Measurements from ENCODE around the gene SENP6. TPM values are rescaled to one million over a fixed set of nuclear protein-coding genes. Genes with fewer than 3 reads are reported as not detected.
"Not testable (repeated sequence)": the region's sequence is repeated elsewhere in the genome, so short reads cannot be mapped to it uniquely, and the experiment has no call there.

SENP6 gene
- total RNA-seq, 1 experiment from 2014 or later, result 37.3 TPM

DNA sequence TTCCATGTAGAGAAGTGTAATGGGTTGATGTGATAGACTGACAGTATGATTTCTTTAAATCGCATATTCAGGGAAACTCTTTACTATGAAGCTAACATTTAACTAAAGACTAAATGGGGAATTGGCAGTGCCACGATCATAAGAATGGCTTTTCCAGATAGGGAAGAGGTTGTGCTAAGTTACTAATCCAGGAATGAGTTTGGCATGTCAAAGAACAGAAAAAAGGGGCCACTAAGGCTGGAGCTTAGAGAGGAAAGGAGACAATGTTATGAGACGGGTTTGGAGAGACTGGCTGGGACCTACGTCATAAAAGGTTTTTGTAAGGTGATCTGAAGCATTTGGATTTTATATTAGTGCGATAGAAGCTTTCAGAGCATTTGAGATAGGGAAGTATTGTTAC lies 40.6 kb downstream of the SENP6 start:
- DNase-seq (ENCODE audit: low read depth), result no peak

DNA sequence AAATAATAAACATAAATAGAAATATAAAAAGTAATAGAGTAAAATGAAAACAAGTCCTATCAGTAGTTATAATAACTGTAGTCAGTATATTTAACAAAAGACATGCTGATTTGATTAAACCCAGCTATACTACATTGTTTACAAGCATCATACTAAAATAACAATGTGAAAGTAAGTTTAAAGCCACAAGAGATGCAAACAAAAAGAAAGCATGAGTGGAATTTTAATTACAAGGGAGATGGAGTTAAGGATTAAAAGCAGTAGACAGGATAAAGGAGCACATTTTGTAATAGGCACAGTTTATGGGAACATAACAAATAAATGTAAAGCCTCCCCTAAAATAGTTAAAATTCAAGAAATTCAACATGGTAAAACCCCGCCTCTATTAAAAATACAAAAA lies 41.5 kb downstream of the SENP6 start:
- DNase-seq (ENCODE audit: low read depth), result no peak

DNA sequence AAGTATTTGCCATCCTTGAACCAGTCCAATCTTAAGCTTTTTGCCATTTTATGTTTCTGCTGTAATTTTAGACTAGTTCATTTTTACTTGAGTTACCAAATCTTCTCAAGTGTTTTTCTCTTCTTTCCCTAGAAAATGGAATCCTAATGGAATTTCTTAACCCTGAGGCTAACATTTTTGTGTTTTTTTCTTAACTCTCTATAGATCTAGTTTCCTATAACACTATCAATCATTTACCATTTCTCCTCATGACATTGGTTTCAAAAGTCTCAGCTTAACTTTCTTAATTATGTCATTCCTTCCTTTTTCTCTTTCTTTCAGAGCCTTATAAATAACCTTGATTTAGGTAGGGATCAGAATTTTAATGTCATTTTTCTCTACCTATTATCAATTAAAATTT lies 54.8 kb downstream of the SENP6 start:
- DNase-seq (ENCODE audit: low read depth), result no peak

DNA sequence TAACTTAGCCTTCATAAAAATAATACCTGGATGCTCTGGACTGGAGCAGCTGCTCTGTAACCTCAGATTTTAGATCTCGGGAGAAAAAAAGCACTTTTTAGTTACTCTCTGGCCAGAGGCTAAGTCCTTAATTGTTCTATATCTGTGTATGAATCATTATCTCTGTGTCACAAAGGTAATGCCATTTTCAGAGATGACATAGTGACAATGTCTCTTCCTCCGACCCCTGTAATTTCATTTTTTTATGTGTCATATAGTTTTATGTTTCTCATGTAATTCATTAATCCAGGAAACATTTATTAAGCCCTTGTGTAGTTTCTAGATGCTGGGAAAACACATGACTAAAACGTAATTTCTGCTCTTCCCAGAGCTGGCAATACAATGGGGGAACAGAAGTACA lies 55.6 kb downstream of the SENP6 start:
- no peak for DNase-seq (ENCODE audit: low read depth)

DNA sequence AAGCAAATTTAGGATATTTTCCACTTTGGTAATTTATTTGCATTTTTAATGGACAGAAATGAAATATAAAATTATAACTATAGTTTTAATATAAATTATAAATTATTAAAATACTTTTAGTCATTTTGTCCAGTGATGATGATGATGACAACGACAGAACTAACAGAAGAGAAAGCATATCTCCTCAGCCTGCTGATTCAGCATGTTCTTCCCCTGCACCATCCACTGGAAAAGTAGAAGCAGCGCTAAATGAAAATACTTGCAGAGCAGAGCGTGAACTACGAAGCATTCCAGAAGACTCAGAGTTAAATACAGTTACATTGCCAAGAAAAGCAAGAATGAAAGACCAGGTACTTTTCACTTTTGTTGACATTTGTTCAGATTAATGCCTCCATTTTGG lies 64.9 kb downstream of the SENP6 start:
- no peak for DNase-seq (ENCODE audit: low read depth)

DNA sequence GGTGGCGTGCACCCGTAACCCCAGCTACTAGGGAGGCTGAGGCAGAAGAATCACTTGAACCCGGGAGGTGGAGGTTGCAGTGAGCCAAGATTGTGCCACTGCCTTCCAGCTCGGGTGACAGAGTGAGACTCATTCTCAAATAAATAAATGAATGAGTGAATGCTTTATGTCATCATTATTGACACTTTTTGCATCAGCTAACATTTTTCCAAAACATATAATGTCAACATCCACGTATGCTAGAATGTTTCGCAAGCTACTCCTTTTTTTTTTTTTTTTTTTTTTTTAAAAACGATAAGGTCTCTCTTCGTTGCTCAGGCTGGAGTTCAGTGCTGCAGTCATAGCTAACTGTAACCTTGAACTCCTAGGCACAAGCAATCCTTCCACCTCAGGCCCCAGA lies 72.2 kb downstream of the SENP6 start:
- no peak for DNase-seq (ENCODE audit: low read depth)

DNA sequence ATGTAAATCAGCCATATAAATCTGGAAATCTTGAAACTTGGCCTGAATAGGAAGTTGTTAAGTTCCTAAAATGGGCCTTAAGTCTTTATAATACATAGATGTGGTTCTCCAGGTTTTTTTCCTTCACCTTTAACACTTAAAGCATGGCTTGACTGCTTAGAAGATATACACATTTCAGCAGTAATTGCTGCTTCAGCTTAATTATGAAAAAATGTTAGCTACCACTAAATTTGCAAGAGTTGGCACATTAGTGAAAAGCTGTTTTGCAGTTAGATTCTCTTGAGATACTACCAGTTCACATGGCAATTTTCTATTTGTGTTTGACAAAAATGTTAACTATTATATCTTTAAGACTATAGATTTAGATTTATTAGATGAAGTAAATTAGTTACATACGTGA lies 74.7 kb downstream of the SENP6 start:
- no peak for DNase-seq (ENCODE audit: low read depth)

DNA sequence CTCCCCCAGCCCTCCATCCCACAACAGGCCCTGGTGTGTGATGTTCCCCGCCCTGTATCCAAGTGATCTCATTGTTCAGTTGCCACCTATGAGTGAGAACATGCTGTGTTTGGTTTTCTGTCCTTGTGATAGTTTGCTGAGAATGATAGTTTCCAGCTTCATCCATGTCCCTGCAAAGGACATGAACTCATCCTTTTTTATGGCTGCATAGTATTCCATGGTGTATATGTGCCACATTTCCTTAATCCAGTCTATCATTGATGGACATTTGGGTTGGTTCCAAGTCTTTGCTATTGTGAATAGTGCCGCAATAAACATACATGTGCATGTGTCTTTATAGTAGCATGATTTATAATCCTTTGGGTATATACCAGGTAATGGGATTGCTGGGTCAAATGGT lies 80.9 kb downstream of the SENP6 start:
- DNase-seq (ENCODE audit: low read depth), result not testable (repeated sequence)

DNA sequence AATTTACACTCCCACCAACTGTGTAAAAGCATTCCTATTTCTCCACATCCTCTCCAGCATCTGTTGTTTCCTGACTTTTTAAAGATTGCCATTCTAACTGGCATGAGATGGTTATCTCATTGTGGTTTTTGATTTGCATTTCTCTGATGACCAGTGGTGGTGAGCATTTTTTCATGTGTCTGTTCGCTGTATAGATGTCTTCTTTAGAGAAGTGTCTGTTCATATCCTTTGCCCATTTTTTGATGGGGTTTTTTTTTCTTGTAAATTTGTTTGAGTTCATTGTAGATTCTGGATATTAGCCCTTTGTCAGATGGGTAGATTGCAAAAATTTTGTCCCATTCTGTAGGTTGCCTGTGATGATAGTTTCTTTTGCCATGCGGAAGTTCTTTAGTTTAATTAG lies 81.3 kb downstream of the SENP6 start:
- DNase-seq (ENCODE audit: low read depth), result not testable (repeated sequence)

DNA sequence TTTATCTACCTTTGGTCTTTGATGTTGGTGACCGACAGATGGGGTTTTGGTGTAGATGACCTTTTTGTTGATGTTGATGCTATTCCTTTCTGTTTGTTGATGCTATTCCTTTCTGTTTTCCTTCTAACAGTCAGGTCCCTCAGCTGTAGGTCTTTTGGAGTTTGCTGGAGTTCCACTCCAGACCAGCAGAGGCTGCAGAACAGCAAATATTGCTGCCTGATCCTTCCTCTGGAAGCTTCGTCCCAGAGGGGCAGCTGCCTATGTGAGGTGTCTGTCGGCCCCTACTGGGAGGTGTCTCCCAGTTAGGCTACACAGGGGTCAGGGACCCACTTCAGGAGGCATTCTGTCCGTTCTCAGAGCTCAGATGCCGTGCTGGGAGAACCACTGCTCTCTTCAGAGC lies 85.9 kb downstream of the SENP6 start:
- not testable (repeated sequence) for DNase-seq (ENCODE audit: low read depth)

DNA sequence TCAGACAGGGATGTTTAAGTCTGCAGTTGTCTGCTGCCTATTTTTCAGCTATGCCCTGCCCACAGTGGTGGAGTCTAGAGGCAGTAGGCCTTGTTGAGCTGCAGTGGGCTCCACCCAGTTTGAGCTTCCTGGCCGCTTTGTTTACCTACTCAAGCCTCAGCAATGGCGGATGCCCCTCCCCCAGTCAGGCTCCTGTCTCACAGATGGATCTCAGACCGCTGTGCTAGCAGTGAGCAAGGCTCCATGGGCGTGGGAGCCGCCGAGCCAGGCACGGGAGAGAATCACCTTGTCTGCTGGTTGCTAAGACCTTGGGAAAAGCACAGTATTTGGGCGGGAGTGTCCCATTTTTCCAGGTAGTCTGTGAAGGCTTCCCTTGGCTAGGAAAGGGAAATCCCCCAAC lies 86.3 kb downstream of the SENP6 start:
- not testable (repeated sequence) for DNase-seq (ENCODE audit: low read depth)

DNA sequence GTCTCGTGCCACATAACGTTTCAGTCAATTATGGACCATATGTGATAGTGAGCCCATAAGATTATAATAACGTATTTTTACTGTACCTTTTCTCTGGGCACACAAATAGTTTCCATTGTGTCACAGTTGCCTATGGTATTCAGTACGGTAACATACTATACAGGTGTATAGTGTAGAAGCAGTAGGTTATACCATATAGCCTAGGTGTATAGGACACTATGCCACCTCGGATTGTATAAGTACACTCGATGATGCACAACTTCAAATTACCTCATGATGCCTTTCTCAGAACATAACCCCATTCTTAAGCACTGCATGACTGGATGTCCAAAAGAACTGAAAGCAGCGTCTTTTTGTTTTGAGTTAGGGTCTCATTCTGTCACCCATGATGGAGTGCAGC lies 87.9 kb downstream of the SENP6 start:
- no peak for DNase-seq (ENCODE audit: low read depth)

DNA sequence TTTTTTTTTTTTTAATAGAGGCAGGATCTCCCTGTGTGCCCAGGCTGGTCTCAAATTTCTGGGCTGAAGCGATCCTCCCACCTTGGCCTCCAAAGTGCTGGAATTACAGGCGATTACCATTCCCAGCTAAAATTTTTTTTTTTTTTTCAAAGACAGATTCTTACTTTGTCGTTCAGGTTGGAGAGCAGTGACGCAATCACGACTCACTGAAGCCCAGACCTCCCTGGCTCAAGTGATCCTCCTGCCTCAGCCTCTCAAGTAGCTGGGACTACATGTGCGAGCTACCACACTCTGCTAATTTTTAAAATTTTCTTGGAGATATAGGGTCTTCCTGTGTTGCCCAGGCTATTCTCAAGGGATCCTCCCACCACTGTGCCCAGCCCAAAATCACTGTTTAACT lies 89.3 kb downstream of the SENP6 start:
- DNase-seq (ENCODE audit: low read depth), result peak; percentile 46

DNA sequence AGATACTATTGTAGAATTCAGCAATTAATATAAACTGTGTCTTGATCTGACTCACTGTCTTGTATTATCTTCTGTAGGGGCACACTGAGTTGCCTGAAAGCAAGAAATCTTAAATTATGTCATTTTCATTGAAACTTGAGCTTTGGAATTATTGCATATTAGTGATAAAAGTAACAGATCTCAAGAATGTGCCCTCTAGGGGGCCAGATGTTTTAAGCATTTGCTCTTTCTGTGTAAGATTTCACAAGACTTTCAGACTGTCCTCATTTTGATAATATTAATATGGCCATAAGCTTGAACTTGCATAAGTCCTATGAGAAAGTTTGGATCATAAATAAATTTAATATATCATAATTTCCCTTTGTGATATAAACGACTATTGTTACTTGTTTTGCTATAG lies 91.9 kb downstream of the SENP6 start:
- DNase-seq (ENCODE audit: low read depth), result no peak

DNA sequence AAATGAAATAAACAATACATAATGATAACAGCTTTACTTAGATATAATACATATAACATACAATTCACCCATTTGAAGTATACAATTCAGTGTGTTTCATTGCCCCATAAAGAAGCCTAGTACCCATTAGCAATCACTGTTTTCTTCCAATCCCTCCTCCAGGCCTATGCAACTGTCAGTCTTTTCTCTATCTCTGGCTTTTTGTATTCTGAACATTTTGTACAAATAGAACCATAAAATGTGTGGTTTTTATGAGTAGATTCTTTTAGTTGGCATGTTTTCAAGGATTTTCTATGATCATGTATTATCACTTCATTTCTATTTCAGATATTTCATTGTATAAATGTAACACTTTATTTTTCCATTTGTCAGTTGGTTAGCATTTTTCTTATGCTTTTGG lies 92.7 kb downstream of the SENP6 start:
- no peak for DNase-seq (ENCODE audit: low read depth)

DNA sequence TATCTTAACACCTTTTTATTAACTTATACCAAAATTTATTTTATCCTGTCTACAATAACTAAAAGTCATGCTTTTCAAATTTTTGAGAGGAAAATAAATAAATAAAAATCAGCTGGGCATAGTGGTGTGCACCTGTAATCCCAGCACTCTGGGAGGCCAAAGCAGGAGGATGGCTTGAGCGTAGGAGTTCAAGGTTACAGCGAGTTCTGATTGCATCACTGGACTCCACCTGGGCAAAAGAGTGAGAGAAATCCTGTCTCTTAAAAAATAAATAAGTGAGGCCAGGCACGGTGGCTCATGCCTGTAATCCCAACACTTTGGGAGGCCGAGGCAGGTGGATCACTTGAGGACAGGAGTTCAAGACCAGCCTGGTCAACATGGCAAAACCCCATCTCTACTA lies 106.7 kb downstream of the SENP6 start:
- not testable (repeated sequence) for DNase-seq (ENCODE audit: low read depth)

DNA sequence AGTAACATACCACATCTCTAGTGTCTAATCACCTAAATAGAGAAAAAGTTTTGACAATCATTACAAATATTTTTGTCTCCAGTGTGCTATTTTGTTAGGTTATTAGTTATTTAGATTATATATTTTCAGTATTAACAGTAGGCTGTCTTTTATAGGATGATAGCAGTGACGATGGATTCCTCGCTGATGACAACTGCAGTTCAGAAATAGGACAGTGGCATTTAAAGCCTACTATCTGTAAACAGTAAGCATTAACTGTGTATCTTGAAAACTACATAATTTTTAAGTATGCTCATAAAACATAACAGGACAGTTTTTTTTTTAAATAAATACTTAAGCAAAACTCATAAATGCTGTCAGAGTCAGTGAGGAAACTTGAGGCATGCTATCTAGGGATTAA lies 109.5 kb downstream of the SENP6 start:
- DNase-seq (ENCODE audit: low read depth), result no peak

DNA sequence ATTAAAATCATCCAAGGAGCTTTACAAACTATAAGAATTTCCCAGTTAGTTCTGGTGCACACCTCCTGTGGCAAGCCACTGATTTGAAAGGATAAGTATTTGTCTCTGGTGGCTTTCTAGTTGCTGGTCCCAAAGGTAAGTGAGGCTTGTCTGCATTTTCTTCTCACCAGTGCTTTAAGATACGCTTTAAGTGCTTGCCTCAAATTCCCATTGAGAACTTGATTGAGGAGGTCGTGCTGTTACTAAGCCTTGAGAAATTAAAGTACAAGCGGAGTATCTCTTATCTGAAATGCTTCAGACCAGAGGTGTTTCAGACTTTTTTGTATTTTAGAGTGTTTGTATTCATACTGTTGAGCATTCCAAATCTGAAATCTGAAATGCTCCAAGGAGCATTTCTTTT lies 117.5 kb downstream of the SENP6 start:
- no peak for DNase-seq (ENCODE audit: low read depth)

DNA sequence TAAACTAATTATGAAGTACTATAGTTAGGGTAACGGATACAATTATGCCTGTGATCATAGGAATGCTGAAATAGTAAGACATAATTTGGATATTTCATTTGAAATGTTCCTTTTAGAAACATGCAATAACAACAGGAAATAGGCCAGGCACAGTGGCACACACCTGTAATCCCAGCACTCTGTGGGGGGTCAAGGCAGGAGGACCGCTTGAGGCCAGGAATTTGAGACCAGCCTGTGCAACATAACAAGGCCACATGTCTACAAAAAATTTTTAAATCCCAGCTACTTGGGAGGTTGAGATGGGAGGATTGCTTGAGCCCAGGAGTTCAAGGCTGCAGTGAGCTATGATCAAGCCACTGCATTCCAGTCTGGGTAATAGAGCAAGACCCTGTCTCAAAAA lies 121.7 kb downstream of the SENP6 start:
- no peak for DNase-seq (ENCODE audit: low read depth)

DNA sequence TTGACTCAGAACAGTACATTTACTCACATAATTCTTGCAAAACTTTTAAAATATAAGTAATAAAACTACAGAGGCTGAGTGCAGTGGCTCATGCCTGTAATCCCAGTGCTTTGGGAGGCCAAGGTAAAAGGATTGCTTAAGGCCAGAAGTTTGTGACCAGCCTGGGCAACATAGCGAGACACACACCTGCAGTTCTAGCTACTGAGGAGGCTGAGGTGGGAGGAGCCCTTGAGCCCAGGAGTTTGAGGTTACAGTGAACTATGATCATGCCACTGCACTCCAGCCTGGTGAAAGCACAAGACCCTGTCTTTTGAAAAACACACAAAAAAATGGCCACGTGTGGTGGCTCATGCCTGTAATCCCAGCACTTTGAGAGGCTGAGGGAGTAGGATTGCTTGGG lies 125.5 kb downstream of the SENP6 start:
- DNase-seq (ENCODE audit: low read depth), result no peak

DNA sequence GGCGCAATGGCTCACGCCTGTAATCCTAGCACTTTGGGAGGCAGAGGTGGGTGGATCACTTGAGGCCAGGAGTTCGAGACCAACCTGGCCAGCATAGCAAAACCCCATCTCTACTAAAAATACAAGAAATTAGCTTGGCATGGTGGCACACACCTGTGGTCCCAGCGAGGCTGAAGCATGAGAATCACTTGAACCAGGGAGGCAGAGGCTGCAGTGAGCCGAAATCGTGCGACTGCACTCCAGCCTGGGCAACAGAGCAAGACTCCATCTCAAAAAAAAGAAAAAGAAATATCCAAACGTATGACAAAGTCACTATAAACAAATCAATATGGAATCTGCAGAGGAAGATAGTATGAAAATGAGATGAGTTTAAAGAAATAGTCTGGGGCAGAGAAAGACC lies 129.3 kb downstream of the SENP6 start:
- DNase-seq (ENCODE audit: low read depth), result not testable (repeated sequence)

DNA sequence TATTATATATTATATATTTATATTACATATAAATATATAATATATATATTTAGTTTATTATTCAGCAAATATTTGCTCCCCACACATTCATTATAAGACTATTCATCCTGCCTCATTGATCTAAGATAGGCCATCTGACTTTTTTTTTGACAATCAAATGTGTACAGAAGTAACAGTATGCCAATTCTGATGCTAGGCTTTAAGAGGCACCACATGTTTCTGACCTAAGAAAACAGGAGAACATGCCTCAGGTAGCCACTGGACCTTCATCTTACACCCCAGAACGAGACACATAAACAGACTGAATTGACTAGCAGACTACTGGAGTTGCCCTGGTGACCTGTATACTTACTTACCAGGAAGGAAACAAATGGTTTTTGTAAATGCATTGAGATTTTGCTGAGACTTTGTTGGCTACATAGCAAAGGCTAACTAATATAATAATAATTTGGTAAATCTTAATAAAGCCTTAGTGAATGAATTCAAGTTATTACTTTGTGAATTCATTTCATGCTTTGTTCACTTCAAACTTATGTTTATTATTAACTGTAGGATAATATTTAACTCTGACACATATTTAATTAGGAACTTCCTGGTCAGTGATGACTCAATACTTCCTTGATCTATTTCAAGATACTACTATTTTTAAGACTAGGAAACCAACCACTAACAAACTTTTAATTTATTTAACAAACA lies 134.0 kb downstream of the SENP6 start:
- no peak for DNase-seq (ENCODE audit: low read depth)

DNA sequence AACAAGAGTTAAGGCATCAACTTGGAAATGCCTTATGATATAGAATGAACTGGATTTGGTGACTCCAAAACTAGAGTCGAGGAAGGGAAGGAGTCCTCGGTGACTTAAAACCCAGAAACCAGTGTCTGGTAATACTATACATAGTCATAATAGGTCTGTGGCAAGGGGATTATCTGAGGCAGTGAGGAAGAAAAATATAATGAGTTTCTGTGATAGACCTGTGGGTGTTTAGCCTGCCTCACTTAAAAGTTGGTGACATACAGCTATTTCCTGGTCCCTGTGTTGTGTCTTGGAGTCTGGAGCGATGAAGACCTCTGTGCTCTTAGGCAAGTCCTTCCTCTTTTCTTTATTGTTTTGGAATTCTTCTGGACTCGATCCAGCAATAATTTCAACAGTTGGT lies 142.3 kb downstream of the SENP6 start:
- DNase-seq (ENCODE audit: low read depth), result no peak

DNA sequence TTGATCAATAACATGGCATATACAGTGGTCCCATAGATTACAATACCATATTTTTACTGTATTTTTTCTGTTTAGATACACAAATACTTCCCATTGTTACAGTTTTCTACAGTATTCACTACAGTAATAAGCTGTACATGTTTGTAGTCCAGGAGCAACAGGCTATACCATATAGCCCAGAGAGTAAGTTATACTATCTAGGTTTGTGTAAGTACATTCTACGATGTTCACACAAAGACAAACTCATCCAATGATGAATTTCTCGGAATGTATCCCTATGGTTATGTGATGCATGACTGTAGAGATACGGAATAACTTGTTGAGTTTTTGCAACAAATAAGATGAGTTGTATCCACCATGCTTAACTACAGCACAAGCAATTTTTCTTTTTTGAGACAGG lies 143.7 kb downstream of the SENP6 start:
- no peak for DNase-seq (ENCODE audit: low read depth)

Measured in HT1080 (cell line).